Stimulated activated CD8-positive, alpha-beta memory T cell treated with anti-CD3 and anti-CD28 coated beads, Interleukin-12 subunit alpha, Interleukin-12 subunit beta, amount 100 ng/mL, for 24 hours (primary cell): ENCODE data around the gene MET.

Experiments
- DNase-seq: peaks from one replicate; pipeline ENCODE4 v3.0.0-alpha.2; 2020; ENCODE audit errors: extremely low read depth

MET gene

GRCh38 chr7:116663744-116664143 lies 8.3 kb upstream of the MET start:
- no peak for DNase-seq

- DNase-seq, result no peak
Measured at GRCh38 chr7:116665332-116665996, 6.5 kb upstream of the MET start.

- no peak for DNase-seq
Measured at GRCh38 chr7:116669769-116670168, 2.2 kb upstream of the MET start.

GRCh38 chr7:116670409-116671015 lies 1.5 kb upstream of the MET start:
- DNase-seq, result no peak

- no peak for DNase-seq
Measured at GRCh38 chr7:116671111-116671510, 885 bp upstream of the MET start.

- DNase-seq, result no peak
Measured at GRCh38 chr7:116672596-116673456, 830 bp downstream of the MET start.

GRCh38 chr7:116673457-116673865 lies 1.5 kb downstream of the MET start:
- DNase-seq, result no peak

GRCh38 chr7:116674508-116675173 lies 2.6 kb downstream of the MET start:
- DNase-seq, result no peak

GRCh38 chr7:116675812-116676355 lies 3.9 kb downstream of the MET start:
- no peak for DNase-seq

GRCh38 chr7:116678780-116679179 lies 6.8 kb downstream of the MET start:
- no peak for DNase-seq

GRCh38 chr7:116679500-116679899 lies 7.5 kb downstream of the MET start:
- no peak for DNase-seq

- DNase-seq, result no peak
Measured at GRCh38 chr7:116683786-116684185, 11.8 kb downstream of the MET start.

- no peak for DNase-seq
Measured at GRCh38 chr7:116686033-116686432, 14.0 kb downstream of the MET start.

- DNase-seq, result no peak
Measured at GRCh38 chr7:116686812-116687419, 14.9 kb downstream of the MET start.

GRCh38 chr7:116687801-116688201 lies 15.8 kb downstream of the MET start:
- DNase-seq, result no peak

GRCh38 chr7:116689790-116690259 lies 17.8 kb downstream of the MET start:
- DNase-seq, result no peak

GRCh38 chr7:116691664-116692063 lies 19.7 kb downstream of the MET start:
- no peak for DNase-seq

GRCh38 chr7:116692401-116693308 lies 20.7 kb downstream of the MET start:
- no peak for DNase-seq

GRCh38 chr7:116696707-116697106 lies 24.7 kb downstream of the MET start:
- DNase-seq, result no peak

- DNase-seq, result no peak
Measured at GRCh38 chr7:116697152-116697551, 25.2 kb downstream of the MET start.
